HepG2 (cell line): ENCODE measurements around the gene WWC1. TPM values are rescaled to one million over a fixed set of nuclear protein-coding genes. Genes with fewer than 3 reads are reported as not detected.

Experiments
- ATAC-seq: fragments of 200-7000 bp; cut with Tn5 transposase; 3 replicates; pipeline ENCODE4 v1.9.1; 2020; ENCODE audit warnings: mild to moderate bottlenecking, moderate library complexity
- BruUV-seq: library from RNA; stranded (reverse); fragments of 400-500 nt; replicated peaks from 2 replicates; lab custom pipeline; 2021; lab: Mats Ljungman, UMichigan
- CTCF ChIA-PET: fragments of 300-600 bp; formaldehyde crosslinking; extraction: SDS; loops from one replicate; lab custom pipeline; 2021; ENCODE audit warnings: low total read pairs, inconsistent platforms, low intra/inter-chr PET ratio; lab: Yijun Ruan, JAX
- POLR2A ChIA-PET: fragments of 350-600 bp; sonication (Branson Sonifier 250); formaldehyde crosslinking; loops from one replicate; lab custom pipeline; 2020; ENCODE audit warnings: antibody characterized with exemption, inconsistent platforms; lab: Yijun Ruan, JAX
- DNase-seq: peaks from one replicate; pipeline ENCODE4 v3.0.0-alpha.2; 2015; ENCODE audit warnings: low spot score
- FAIRE-seq: peaks from 3 replicates; lab custom pipeline; 2011; peaks lifted over from hg19 to GRCh38; lab: Jason Lieb, UNC
- H2AFZ ChIP-seq: one replicate; pipeline ENCODE4 v1.6.1; 2011; ENCODE audit warnings: low read length, inconsistent platforms
- H3K27ac ChIP-seq: fragments of 300-600 bp; 3 replicates; pipeline ENCODE4 v1.8.0; 2011; ENCODE audit warnings: mixed run types, mild to moderate bottlenecking, mixed read lengths, low read length, inconsistent platforms; ENCODE audit not compliant: insufficient read depth; ENCODE audit errors: extremely low read length
- H3K27me3 ChIP-seq, 2 experiments: fragments of 200-600 bp in 1 of 2; 2 replicates in 1 of 2; 3 replicates in 1 of 2; pipeline versions ENCODE4 v1.6.0 to v1.8.0; 2011; ENCODE audit warnings: low read length in 2 of 2, mild to moderate bottlenecking in 2 of 2, moderate library complexity in 2 of 2, inconsistent platforms in 1 of 2; ENCODE audit not compliant: insufficient read depth in 2 of 2, control insufficient read depth in 1 of 2
- H3K36me3 ChIP-seq, 2 experiments: fragments of 200-600 bp in 1 of 2; replicated peaks in 1 of 2; 2 replicates in 1 of 2; 3 replicates in 1 of 2; pipeline versions ENCODE4 v1.5.1 to v1.8.0; 2011; ENCODE audit warnings: low read length in 2 of 2, inconsistent platforms in 1 of 2; ENCODE audit not compliant: insufficient read depth in 2 of 2, control insufficient read depth in 1 of 2
- H3K4me1 ChIP-seq: 2 replicates; pipeline ENCODE4 v1.5.1; 2012; ENCODE audit warnings: low read length, inconsistent platforms; ENCODE audit not compliant: insufficient read depth
- H3K4me2 ChIP-seq: 2 replicates; pipeline ENCODE4 v1.6.0; 2011; ENCODE audit warnings: low read depth, low read length, inconsistent platforms
- H3K4me3 ChIP-seq, 3 experiments: fragments of 200-600 bp in 1 of 3; sonication (generic), shearing (Covaris generic) in 1 of 3; replicated peaks in 1 of 3; 2 replicates each; pipeline ENCODE4 v1.5.1; 2011 to 2016; ENCODE audit warnings: low read length in 3 of 3, inconsistent platforms in 2 of 3, low read depth in 2 of 3, mild to moderate bottlenecking in 2 of 3, control low read depth in 1 of 3, mixed read lengths in 1 of 3; ENCODE audit not compliant: insufficient read depth in 1 of 3
- H3K79me2 ChIP-seq: one replicate; pipeline ENCODE4 v1.6.1; 2011; ENCODE audit warnings: low read length, inconsistent platforms; ENCODE audit not compliant: insufficient read depth
- H3K9ac ChIP-seq: 2 replicates; pipeline ENCODE4 v1.6.0; 2011; ENCODE audit warnings: mild to moderate bottlenecking, low read depth, low read length, inconsistent platforms; ENCODE audit not compliant: insufficient read depth
- H3K9me3 ChIP-seq: 2 replicates; pipeline ENCODE4 v1.5.1; 2012; ENCODE audit warnings: mild to moderate bottlenecking, low read length
- H4K20me1 ChIP-seq: 2 replicates; pipeline ENCODE4 v1.6.0; 2011; ENCODE audit warnings: inconsistent platforms, mild to moderate bottlenecking, low read length, moderate library complexity; ENCODE audit not compliant: insufficient read depth
- AKNA ChIP-seq: sonication (generic); formaldehyde crosslinking; IDR thresholded peaks from 2 replicates; pipeline ENCODE4 v1.4.0; 2020; ENCODE audit warnings: missing genetic modification reagents, borderline replicate concordance
- FOXK2 ChIP-seq: fragments of 450-650 bp; IDR thresholded peaks from 2 replicates; pipeline ENCODE4 v1.6.1; 2016
- GRHL1 ChIP-seq: sonication (generic); formaldehyde crosslinking; conservative IDR thresholded peaks from 2 replicates; pipeline ENCODE4 v1.8.0; 2022; ENCODE audit warnings: missing genetic modification reagents
- MBD4 ChIP-seq: IDR thresholded peaks from 2 replicates; pipeline ENCODE4 v1.6.1; 2012; ENCODE audit warnings: low read length, inconsistent platforms, borderline replicate concordance
- MLX ChIP-seq: IDR thresholded peaks from 2 replicates; pipeline ENCODE4 v1.6.1; 2016
- PHF20 ChIP-seq: sonication (generic); formaldehyde crosslinking; IDR thresholded peaks from 2 replicates; pipeline ENCODE4 v1.5.0; 2020; ENCODE audit warnings: mild to moderate bottlenecking, missing genetic modification reagents
- RNF219 ChIP-seq: sonication (generic); formaldehyde crosslinking; IDR thresholded peaks from 2 replicates; pipeline ENCODE4 v1.5.0; 2020; ENCODE audit warnings: mild to moderate bottlenecking, missing genetic modification reagents
- THAP9 ChIP-seq: sonication (generic); formaldehyde crosslinking; IDR thresholded peaks from 2 replicates; pipeline ENCODE4; 2020; ENCODE audit warnings: missing genetic modification reagents, mild to moderate bottlenecking, borderline replicate concordance
- ZNF260 ChIP-seq: sonication (generic); formaldehyde crosslinking; IDR thresholded peaks from 2 replicates; pipeline ENCODE4 v1.4.0; 2020; ENCODE audit warnings: missing genetic modification reagents, low read depth, mild to moderate bottlenecking, borderline replicate concordance
- ZNF672 ChIP-seq: sonication (generic); formaldehyde crosslinking; IDR thresholded peaks from 2 replicates; pipeline ENCODE4 v1.8.1; 2022; ENCODE audit warnings: missing genetic modification reagents
- ZNF746 ChIP-seq: sonication (generic); formaldehyde crosslinking; IDR thresholded peaks from 2 replicates; pipeline ENCODE4 v1.8.0; 2022; ENCODE audit warnings: mild to moderate bottlenecking, missing genetic modification reagents
- ZNF772 ChIP-seq: sonication (generic); formaldehyde crosslinking; IDR thresholded peaks from 2 replicates; pipeline ENCODE4 v1.5.0; 2020; ENCODE audit warnings: mild to moderate bottlenecking, missing genetic modification reagents
- WGBS: methylation state at CpG from one replicate; pipeline ENCODE4 v1.1.6; 2017; ENCODE audit warnings: low lambda C conversion rate; 5-methylcytosine and 5-hydroxymethylcytosine counted together
- in situ Hi-C: cut with HindIII; loops from 2 replicates; pipeline ENCODE4 v1.10.0; 2017; ENCODE audit warnings: low pct_unique_long_range_greater_than_20kb; ENCODE audit not compliant: extremely low pct_ligation_motif_present
- intact Hi-C: fragments of 100-400 bp; cut with micrococcal nuclease; formaldehyde crosslinking; loops from one replicate; pipeline ENCODE4 v1.10.0; 2022; ENCODE audit not compliant: unreplicated experiment
- polyA plus RNA-seq, 8 experiments: library from polyadenylated mRNA; depleted of rRNA in 3 of 8; stranded (reverse) in 7 of 8; unstranded in 1 of 8; fragments of >200 nt; fragmentation: Illumina TruSeq in 4 of 8; extraction: Trizol in 4 of 8; gene quantifications; 2 replicates each; pipeline versions ENCODE4 v1.2.1 to v1.2.3, GENCODE V29; 2011 to 2016; ENCODE audit warnings: low read depth in 4 of 8, missing spikeins in 1 of 8, mixed read lengths in 1 of 8; ENCODE audit not compliant: insufficient read depth in 1 of 8
- total RNA-seq, 5 experiments: library from RNA; depleted of rRNA; stranded (reverse); fragments of >200 nt; fragmentation: Illumina TruSeq; extraction: Trizol; gene quantifications; 2 replicates each; pipeline ENCODE4 v1.2.3, GENCODE V29; 2016; ENCODE audit warnings: low read depth in 1 of 5

Gene WWC1
- total and polyA plus RNA-seq, 2 of the 13 experiments (the other 11 are each of a cell fraction or from before 2014, with no cell fraction given): 8.3 to 17.9 TPM

GRCh38 chr5:168302785-168303184, 11.3 kb downstream of the WWC1 start:
- Histone ChIP-seq H3K79me2 (peaks cover 20% of the 10 kb centered on the region), H3K36me3 (0 out of 5 replicates have a peak, but pooled peaks cover 0 to 3% of the 10 kb centered on the region in 2 experiments), H4K20me1 (no peaks in the 10 kb centered on the region), H3K9ac (no peak overlapping the region), H3K9me3 (no peaks in the 10 kb centered on the region), H3K27ac (no peak overlapping the region), H3K27me3 (no peaks in the 10 kb centered on the region), H2AFZ (no peak overlapping the region), H3K4me1 (peaks cover 36% of the 10 kb centered on the region), H3K4me2 (no peak overlapping the region), H3K4me3 (no peak overlapping the region)
- POLR2A ChIA-PET: interaction anchor here (0.6 to 1.4 kb wide), 2 partner anchors 9 to 120 kb away, joined by 3 to 4 read pairs; no protein-coding TSS in a partner anchor
- intact Hi-C loops: no loop called here
- in situ Hi-C loops: no loop called here
- CTCF ChIA-PET: no interaction called here
- DNase-seq (no peak), FAIRE-seq (no peak), ATAC-seq (no peak)
- no TSS peak for BruUV-seq
- 81% methylated on average over 3 of the region's 3 CpGs for WGBS
- TF ChIP-seq MBD4 (no peak), THAP9 (CRISPR knock-in tag) (no peak), FOXK2 (no peak), MLX (CRISPR knock-in tag) (no peak), RNF219 (no peak), ZNF746 (CRISPR knock-in tag) (no peak), ZNF260 (CRISPR knock-in tag) (no peak), ZNF672 (CRISPR knock-in tag) (no peak), ZNF772 (CRISPR knock-in tag) (no peak), GRHL1 (CRISPR knock-in tag) (no peak), PHF20 (CRISPR knock-in tag) (no peak), AKNA (CRISPR knock-in tag) (no peak)
